OCI-LY7 (cell line): Measurements from ENCODE around the gene NNAT.

ENCODE experiments used
- EZH2phosphoT487 ChIP-seq: fragments of 200-600 bp; sonication (generic); IDR thresholded peaks from 2 replicates; pipeline ENCODE4 v1.6.1; 2018; ENCODE audit warnings: low read depth, borderline replicate concordance, mild to moderate bottlenecking, mixed run types, antibody characterized with exemption, low read length, moderate library complexity, mixed read lengths
- TF ChIP-seq, protein P1 (sequence below): fragments of 200-600 bp; sonication (generic); conservative IDR thresholded peaks from 2 replicates; pipeline ENCODE4 v1.5.1; 2014; ENCODE audit warnings: mild to moderate bottlenecking, antibody characterized with exemption, low read length, moderate library complexity, mixed read lengths

DNA sequence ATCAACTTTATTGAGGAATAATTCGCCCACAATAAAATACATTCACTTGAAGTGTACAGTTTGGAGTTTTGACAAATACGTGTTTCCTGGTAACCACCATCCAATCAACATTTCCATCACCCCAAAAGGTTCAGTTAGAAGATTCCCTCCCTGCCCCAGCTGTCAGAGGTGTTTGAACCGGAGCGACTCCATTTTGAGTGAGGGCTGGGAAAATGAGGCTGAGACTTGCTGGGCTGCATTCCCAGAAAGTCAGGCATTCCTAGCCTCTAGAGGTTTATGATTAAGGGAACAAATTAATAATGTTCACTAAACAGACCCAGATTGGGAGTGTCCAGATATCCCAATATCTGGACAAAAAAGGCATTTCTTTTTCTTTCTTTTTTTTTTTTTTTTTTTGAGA, 39.6 kb downstream of the NNAT start:
- TF ChIP-seq, protein P1, sequence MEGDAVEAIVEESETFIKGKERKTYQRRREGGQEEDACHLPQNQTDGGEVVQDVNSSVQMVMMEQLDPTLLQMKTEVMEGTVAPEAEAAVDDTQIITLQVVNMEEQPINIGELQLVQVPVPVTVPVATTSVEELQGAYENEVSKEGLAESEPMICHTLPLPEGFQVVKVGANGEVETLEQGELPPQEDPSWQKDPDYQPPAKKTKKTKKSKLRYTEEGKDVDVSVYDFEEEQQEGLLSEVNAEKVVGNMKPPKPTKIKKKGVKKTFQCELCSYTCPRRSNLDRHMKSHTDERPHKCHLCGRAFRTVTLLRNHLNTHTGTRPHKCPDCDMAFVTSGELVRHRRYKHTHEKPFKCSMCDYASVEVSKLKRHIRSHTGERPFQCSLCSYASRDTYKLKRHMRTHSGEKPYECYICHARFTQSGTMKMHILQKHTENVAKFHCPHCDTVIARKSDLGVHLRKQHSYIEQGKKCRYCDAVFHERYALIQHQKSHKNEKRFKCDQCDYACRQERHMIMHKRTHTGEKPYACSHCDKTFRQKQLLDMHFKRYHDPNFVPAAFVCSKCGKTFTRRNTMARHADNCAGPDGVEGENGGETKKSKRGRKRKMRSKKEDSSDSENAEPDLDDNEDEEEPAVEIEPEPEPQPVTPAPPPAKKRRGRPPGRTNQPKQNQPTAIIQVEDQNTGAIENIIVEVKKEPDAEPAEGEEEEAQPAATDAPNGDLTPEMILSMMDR: no peak
- no peak for TF ChIP-seq EZH2phosphoT487
